ENCODE data around the gene TPTE2.
"Not testable (repeated sequence)": the region's sequence is repeated elsewhere in the genome, so short reads cannot be mapped to it uniquely, and the experiment has no call there.

TPTE2 gene

GRCh38 chr13:19460126-19460525 is 101.2 kb downstream of the TPTE2 start:
- H3K4me1 Mint-ChIP-seq (ENCODE audit: low read depth); H3K27ac Mint-ChIP-seq; H3K4me3 Mint-ChIP-seq; H3K27me3 Mint-ChIP-seq; H3K36me3 Mint-ChIP-seq: not testable (repeated sequence)
- peaks cover 16% of the 10 kb centered on the region for H3K9me3 Mint-ChIP-seq (ENCODE audit: low read depth)

DNA sequence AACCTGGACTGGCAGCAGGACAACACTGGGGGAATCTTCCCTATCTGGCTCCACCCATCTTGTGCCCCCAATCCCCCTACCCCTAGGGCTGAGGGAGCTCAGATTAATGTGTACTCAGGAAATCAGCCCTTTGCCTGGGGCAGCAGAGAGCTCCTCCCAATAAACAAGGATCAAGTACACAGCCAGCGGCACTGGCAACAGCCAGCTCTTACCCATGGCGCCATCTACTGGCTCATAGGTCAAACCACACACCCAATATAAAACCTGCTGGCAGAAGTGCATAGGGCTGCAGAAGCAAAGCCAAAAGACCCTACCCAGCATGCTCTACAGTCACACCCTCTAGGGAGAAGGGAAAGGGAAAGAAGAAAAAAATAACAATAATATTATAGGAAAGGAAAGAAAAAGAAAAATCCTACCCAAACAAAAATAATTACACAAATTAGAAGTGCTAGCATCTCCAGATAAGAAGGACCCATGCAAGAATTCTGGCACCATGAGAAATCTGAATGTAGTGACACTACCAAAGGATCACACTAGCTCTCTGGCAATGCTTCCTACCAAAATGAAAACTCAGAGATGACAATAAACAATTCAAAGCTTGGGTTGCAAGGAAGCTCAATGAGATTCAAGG is 122.2 kb downstream of the TPTE2 start:
- not testable (repeated sequence) for H3K4me3 Mint-ChIP-seq; H3K36me3 Mint-ChIP-seq; H3K9me3 Mint-ChIP-seq (ENCODE audit: low read depth); H3K4me1 Mint-ChIP-seq (ENCODE audit: low read depth); H3K27ac Mint-ChIP-seq; H3K27me3 Mint-ChIP-seq

DNA sequence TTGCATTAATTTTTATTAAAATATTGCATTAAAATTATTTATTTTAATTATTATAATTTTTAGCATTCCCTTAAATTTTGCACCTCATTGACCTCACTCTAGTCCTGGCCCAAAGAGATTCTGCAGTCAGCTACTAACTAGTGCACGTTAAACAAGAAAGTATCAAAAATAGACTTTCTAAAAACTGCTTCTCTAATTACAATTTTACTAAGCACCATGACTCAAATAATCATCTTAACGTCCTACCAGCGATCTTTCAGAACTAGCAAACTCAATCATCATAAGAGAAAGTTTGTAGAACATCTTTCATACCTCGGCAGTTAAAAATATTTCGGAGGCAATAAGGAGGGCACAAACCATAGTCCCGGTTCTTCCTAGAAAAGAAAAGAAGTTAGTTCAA is 123.6 kb downstream of the TPTE2 start:
- H3K9me3 Mint-ChIP-seq (ENCODE audit: low read depth); H3K27ac Mint-ChIP-seq; H3K27me3 Mint-ChIP-seq; H3K4me3 Mint-ChIP-seq; H3K36me3 Mint-ChIP-seq; H3K4me1 Mint-ChIP-seq (ENCODE audit: low read depth): not testable (repeated sequence)

GRCh38 chr13:19422236-19422635 is 139.1 kb downstream of the TPTE2 start:
- H3K36me3 Mint-ChIP-seq; H3K27me3 Mint-ChIP-seq; H3K27ac Mint-ChIP-seq; H3K4me3 Mint-ChIP-seq; H3K9me3 Mint-ChIP-seq (ENCODE audit: low read depth): not testable (repeated sequence)
- H3K4me1 Mint-ChIP-seq (ENCODE audit: low read depth): peaks cover 10% of the 10 kb centered on the region

GRCh38 chr13:19412494-19412893 is 148.8 kb downstream of the TPTE2 start:
- Mint-ChIP-seq H3K9me3 (ENCODE audit: low read depth) (peaks cover 19% of the 10 kb centered on the region), H3K27me3 (peaks cover 17% of the 10 kb centered on the region)
- not testable (repeated sequence) for H3K4me3 Mint-ChIP-seq; H3K4me1 Mint-ChIP-seq (ENCODE audit: low read depth); H3K27ac Mint-ChIP-seq; H3K36me3 Mint-ChIP-seq

DNA sequence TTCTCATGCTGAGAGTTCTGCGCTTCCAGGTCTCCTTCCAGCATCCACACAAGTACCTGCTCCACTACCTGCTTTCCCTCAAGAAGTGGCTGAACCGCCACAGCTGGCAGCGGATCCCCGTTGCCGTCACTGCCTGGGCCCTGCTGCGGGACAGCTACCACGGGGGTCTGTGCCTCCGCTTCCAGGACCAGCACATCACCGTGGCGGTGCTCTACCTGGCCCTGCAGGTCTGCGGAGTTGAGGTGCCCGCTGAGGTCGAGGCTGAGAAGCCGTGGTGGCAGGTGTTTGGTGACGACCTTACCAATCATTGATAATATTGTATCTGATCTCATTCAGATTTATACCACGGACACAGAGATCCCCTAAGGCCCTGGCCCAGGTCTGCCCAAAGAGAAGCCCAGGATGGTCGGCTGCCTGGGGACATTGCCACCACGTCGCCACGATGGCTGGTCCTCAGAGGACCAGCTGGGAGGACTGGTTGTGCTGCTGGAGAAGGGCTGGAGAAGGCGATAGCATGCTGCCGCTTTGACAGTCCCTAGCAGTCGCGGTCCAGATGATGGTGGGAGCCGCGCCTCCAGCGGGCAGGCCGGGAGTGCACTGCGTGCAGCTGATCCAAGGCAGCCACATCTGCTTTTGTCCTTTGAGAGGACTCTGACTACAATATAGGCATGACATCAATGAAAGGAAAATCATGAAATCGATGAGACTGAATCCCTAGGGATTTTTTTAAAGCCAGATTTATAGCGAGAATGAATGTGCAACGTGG is 178.4 kb downstream of the TPTE2 start:
- H3K9me3 Mint-ChIP-seq (ENCODE audit: low read depth); H3K27me3 Mint-ChIP-seq; H3K27ac Mint-ChIP-seq; H3K36me3 Mint-ChIP-seq; H3K4me3 Mint-ChIP-seq; H3K4me1 Mint-ChIP-seq (ENCODE audit: low read depth): not testable (repeated sequence)

GRCh38 chr13:19382111-19382510 is 179.2 kb downstream of the TPTE2 start:
- H3K27ac Mint-ChIP-seq: no peak overlapping the region
- H3K27me3 Mint-ChIP-seq: peaks cover 2% of the 10 kb centered on the region
- H3K4me1 Mint-ChIP-seq (ENCODE audit: low read depth): no peaks in the 10 kb centered on the region
- no peak overlapping the region for H3K4me3 Mint-ChIP-seq
- no peaks in the 10 kb centered on the region for H3K9me3 Mint-ChIP-seq (ENCODE audit: low read depth)
- no peaks in the 10 kb centered on the region for H3K36me3 Mint-ChIP-seq

Measured in activated naive CD8-positive, alpha-beta T cell (primary cell).